ENCODE data around the gene CUL3. TPM values are rescaled to one million over a fixed set of nuclear protein-coding genes. Genes with fewer than 3 reads are reported as not detected.

Gene CUL3
- total RNA-seq, 2 experiments from 2014 or later: 115 TPM

GRCh38 chr2:224469374-224469964, 115.7 kb downstream of the CUL3 start:
- Mint-ChIP-seq H3K4me3 (no peak overlapping the region), H3K4me1 (ENCODE audit: low read depth) (peaks cover under 1% of the 10 kb centered on the region), H3K9me3 (peaks cover 2% of the 10 kb centered on the region), H3K27ac (no peak overlapping the region), H3K27me3 (no peaks in the 10 kb centered on the region), H3K36me3 (ENCODE audit: low read depth) (peaks cover 27% of the 10 kb centered on the region)
- Histone ChIP-seq H3K27me3 (ENCODE audit: control insufficient read depth in 1 of 2, insufficient read depth in 2 of 2, low read length in 2 of 2) (no peaks in the 10 kb centered on the region), H3K4me3 (ENCODE audit: low read length) (no peak overlapping the region), H3K36me3 (ENCODE audit: insufficient read depth, low read length) (peaks cover 7% of the 10 kb centered on the region), H3K4me1 (ENCODE audit: insufficient read depth, low read length) (no peaks in the 10 kb centered on the region), H3K27ac (ENCODE audit: low read depth in 1 of 2, low read length in 2 of 2) (no peak overlapping the region), H3K9me3 (ENCODE audit: control insufficient read depth in 1 of 2, insufficient read depth in 1 of 2, low read length in 2 of 2) (no peaks in the 10 kb centered on the region)
- CTCF ChIA-PET: interaction anchor here (0.6 to 0.8 kb wide), 2 partner anchors 8 to 179 kb away, joined by 3 read pairs; no protein-coding TSS in a partner anchor
- ATAC-seq (ENCODE audit: poor library complexity): no peak
- TF ChIP-seq CTCF (IDR thresholded peaks at IDR 0.05): no peak
- POLR2A ChIA-PET: no interaction called here
- intact Hi-C loops (cut with DNase I, micrococcal nuclease): no loop called here
- peak in 1 of 14 experiments; percentile 10 for DNase-seq

DNA sequence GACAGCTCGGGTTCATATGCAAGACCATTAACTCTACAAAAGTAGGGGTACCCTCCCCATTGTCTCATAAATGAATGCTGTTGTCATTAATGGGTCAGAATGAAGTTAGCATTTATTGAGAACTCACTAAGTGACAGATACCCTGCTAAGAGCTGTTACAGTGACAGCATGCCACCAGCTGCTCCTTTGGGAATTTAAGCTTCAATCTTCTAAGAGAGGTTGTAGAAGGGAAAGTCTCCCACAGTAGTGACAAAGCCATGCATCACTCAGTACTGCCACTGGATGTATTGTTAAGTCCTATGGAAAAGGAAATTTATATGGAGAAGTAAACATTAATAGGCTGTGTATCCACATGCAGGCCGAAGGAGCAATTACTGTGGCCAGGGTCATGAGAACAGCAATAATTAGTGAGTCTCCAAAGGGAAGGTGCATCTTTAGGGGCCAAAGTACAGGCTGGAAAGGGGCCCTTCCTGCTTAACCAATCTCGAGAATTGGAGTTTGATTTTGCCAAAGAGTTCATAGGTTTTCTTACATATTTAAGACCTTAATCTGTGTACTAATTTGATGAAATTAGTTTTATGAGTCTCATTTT, 118.8 kb downstream of the CUL3 start:
- H3K27me3 Mint-ChIP-seq: no peaks in the 10 kb centered on the region
- ChIA-PET POLR2A (no interaction called here), CTCF (no interaction called here)
- Histone ChIP-seq H3K27me3 (ENCODE audit: control insufficient read depth in 1 of 2, insufficient read depth in 2 of 2, low read length in 2 of 2) (no peaks in the 10 kb centered on the region), H3K9me3 (ENCODE audit: control insufficient read depth in 1 of 2, insufficient read depth in 1 of 2, low read length in 2 of 2) (no peaks in the 10 kb centered on the region), H3K4me1 (ENCODE audit: insufficient read depth, low read length) (no peaks in the 10 kb centered on the region), H3K36me3 (ENCODE audit: insufficient read depth, low read length) (no peaks in the 10 kb centered on the region), H3K27ac (ENCODE audit: low read depth in 1 of 2, low read length in 2 of 2) (no peak overlapping the region), H3K4me3 (ENCODE audit: low read length) (no peak overlapping the region)
- DNase-seq (no peak), ATAC-seq (ENCODE audit: poor library complexity) (no peak)
- no peak overlapping the region for H3K27ac Mint-ChIP-seq
- intact Hi-C loops (cut with DNase I, micrococcal nuclease): no loop called here
- H3K4me1 Mint-ChIP-seq (ENCODE audit: low read depth): peaks cover 4% of the 10 kb centered on the region
- TF ChIP-seq CTCF (IDR thresholded peaks at IDR 0.05): no peak
- H3K36me3 Mint-ChIP-seq (ENCODE audit: low read depth): peaks cover under 1% of the 10 kb centered on the region
- peaks cover 15% of the 10 kb centered on the region for H3K9me3 Mint-ChIP-seq
- no peak overlapping the region for H3K4me3 Mint-ChIP-seq

DNA sequence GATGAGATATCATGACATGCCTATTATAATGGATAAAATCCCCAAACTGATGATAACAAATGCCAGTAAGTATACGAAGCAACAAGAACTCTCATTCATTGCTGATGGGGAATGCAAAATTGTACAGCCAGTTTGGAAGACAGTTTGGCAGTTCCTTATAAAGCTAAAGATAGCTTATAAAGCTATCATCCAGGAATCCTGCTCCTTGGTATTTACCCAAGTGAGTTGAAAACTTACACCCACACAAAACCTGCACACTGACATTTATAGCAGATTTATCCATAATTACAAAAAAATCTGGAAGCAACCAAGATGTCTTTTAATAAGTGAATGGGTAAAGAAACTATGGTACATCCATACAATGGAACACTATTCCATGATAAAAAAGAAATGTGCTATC, 123.8 kb downstream of the CUL3 start:
- Mint-ChIP-seq H3K9me3 (peaks cover 23% of the 10 kb centered on the region), H3K4me1 (ENCODE audit: low read depth) (peaks cover 4% of the 10 kb centered on the region), H3K4me3 (no peak overlapping the region), H3K36me3 (ENCODE audit: low read depth) (no peaks in the 10 kb centered on the region), H3K27ac (no peak overlapping the region), H3K27me3 (peaks cover 15% of the 10 kb centered on the region)
- Histone ChIP-seq H3K27ac (ENCODE audit: low read depth in 1 of 2, low read length in 2 of 2) (no peak overlapping the region), H3K36me3 (ENCODE audit: insufficient read depth, low read length) (no peaks in the 10 kb centered on the region), H3K4me3 (ENCODE audit: low read length) (no peak overlapping the region), H3K9me3 (ENCODE audit: control insufficient read depth in 1 of 2, insufficient read depth in 1 of 2, low read length in 2 of 2) (no peaks in the 10 kb centered on the region), H3K27me3 (ENCODE audit: control insufficient read depth in 1 of 2, insufficient read depth in 2 of 2, low read length in 2 of 2) (no peaks in the 10 kb centered on the region), H3K4me1 (ENCODE audit: insufficient read depth, low read length) (no peaks in the 10 kb centered on the region)
- ATAC-seq (ENCODE audit: poor library complexity): no peak
- intact Hi-C loops (cut with DNase I, micrococcal nuclease): no loop called here
- POLR2A ChIA-PET: no interaction called here
- CTCF ChIA-PET: no interaction called here
- DNase-seq: no peak
- no peak for TF ChIP-seq CTCF (IDR thresholded peaks at IDR 0.05)

Data from CD4-positive, alpha-beta T cell (primary cell).